Measurements from ENCODE around the gene RIC3.

- no peak for TF ChIP-seq CTCF (conservative IDR thresholded peaks at IDR 0.05; ENCODE audit: low read depth, low read length)
- no peak for TF ChIP-seq EZH2 (IDR thresholded peaks at IDR 0.05; ENCODE audit: low read length, unreplicated experiment)
- no peak for TF ChIP-seq EZH2phosphoT487 (IDR thresholded peaks at IDR 0.05; ENCODE audit: borderline replicate concordance, low read length)
Observed at GRCh38 chr11:8066911-8067455, 101.8 kb downstream of the RIC3 start.
